ENCODE measurements around the gene SDC4. TPM values are rescaled to one million over a fixed set of nuclear protein-coding genes. Genes with fewer than 3 reads are reported as not detected.

Gene SDC4
- polyA plus RNA-seq (2012; ENCODE audit: insufficient read depth, insufficient read length): 3.6 TPM

GRCh38 chr20:45347936-45348778 is at the start of gene SDC4:
TSS of gene SDC4 (minus strand) at chr20:45348424. CDS start at chr20:45348384, 40 bp downstream.
- no peak within 1 kb of the TSS for H3K4me3 ChIP-seq (ENCODE audit: low read length)
- DNase-seq (ENCODE audit: low read depth, low spot score): no peak

- no peak overlapping the region for H3K4me3 ChIP-seq (ENCODE audit: low read length)
Observed at GRCh38 chr20:45395114-45395415, 46.8 kb upstream of the SDC4 start.

GRCh38 chr20:45394221-45395113 is 46.2 kb upstream of the SDC4 start:
- no peak overlapping the region for H3K4me3 ChIP-seq (ENCODE audit: low read length)
- no peak for DNase-seq (ENCODE audit: low read depth, low spot score)

More at GRCh38 chr20:45395114-45395415, 46.8 kb upstream of the SDC4 start:
- no peak for DNase-seq (ENCODE audit: low read depth, low spot score)

GRCh38 chr20:45392733-45393132 is 44.5 kb upstream of the SDC4 start:
- no peak for DNase-seq (ENCODE audit: low read depth, low spot score)
- H3K4me3 ChIP-seq (ENCODE audit: low read length): no peak overlapping the region

- no peak for DNase-seq (ENCODE audit: low read depth, low spot score)
- no peak overlapping the region for H3K4me3 ChIP-seq (ENCODE audit: low read length)
Observed at GRCh38 chr20:45391559-45391958, 43.3 kb upstream of the SDC4 start.

- no peak overlapping the region for H3K4me3 ChIP-seq (ENCODE audit: low read length)
- DNase-seq (ENCODE audit: low read depth, low spot score): no peak
Observed at GRCh38 chr20:45390931-45391330, 42.7 kb upstream of the SDC4 start.

- no peak for DNase-seq (ENCODE audit: low read depth, low spot score)
- H3K4me3 ChIP-seq (ENCODE audit: low read length): no peak overlapping the region
Observed at GRCh38 chr20:45387274-45387673, 39.0 kb upstream of the SDC4 start.

GRCh38 chr20:45378191-45378590 is 30.0 kb upstream of the SDC4 start, which contains the start of gene TP53TG5:
TSS of gene TP53TG5 (minus strand) at chr20:45378325. CDS start at chr20:45378236, 89 bp downstream.
- H3K4me3 ChIP-seq (ENCODE audit: low read length): no peak within 1 kb of the TSS
- DNase-seq (ENCODE audit: low read depth, low spot score): peak; percentile 8

GRCh38 chr20:45377269-45377668 is 29.0 kb upstream of the SDC4 start:
- no peak for DNase-seq (ENCODE audit: low read depth, low spot score)
- H3K4me3 ChIP-seq (ENCODE audit: low read length): no peak overlapping the region

- DNase-seq (ENCODE audit: low read depth, low spot score): no peak
- no peak overlapping the region for H3K4me3 ChIP-seq (ENCODE audit: low read length)
Observed at GRCh38 chr20:45374966-45375365, 26.7 kb upstream of the SDC4 start.

GRCh38 chr20:45374101-45374467 is 25.9 kb upstream of the SDC4 start:
- peak overlapping the region; percentile 53 for H3K4me3 ChIP-seq (ENCODE audit: low read length)
- no peak for DNase-seq (ENCODE audit: low read depth, low spot score)

GRCh38 chr20:45373353-45374100 is 25.3 kb upstream of the SDC4 start:
- peak overlapping the region; percentile 53 for H3K4me3 ChIP-seq (ENCODE audit: low read length)
- DNase-seq (ENCODE audit: low read depth, low spot score): peak; percentile 77

- H3K4me3 ChIP-seq (ENCODE audit: low read length): no peak overlapping the region
- no peak for DNase-seq (ENCODE audit: low read depth, low spot score)
Observed at GRCh38 chr20:45372646-45373352, 24.6 kb upstream of the SDC4 start.

- no peak for DNase-seq (ENCODE audit: low read depth, low spot score)
- H3K4me3 ChIP-seq (ENCODE audit: low read length): no peak overlapping the region
Observed at GRCh38 chr20:45372241-45372640, 24.0 kb upstream of the SDC4 start.

- H3K4me3 ChIP-seq (ENCODE audit: low read length): no peak overlapping the region
- no peak for DNase-seq (ENCODE audit: low read depth, low spot score)
Observed at GRCh38 chr20:45370571-45371160, 22.4 kb upstream of the SDC4 start.

GRCh38 chr20:45368221-45368980 is 20.2 kb upstream of the SDC4 start:
- DNase-seq (ENCODE audit: low read depth, low spot score): peak; percentile 91
- H3K4me3 ChIP-seq (ENCODE audit: low read length): no peak overlapping the region

- no peak overlapping the region for H3K4me3 ChIP-seq (ENCODE audit: low read length)
- no peak for DNase-seq (ENCODE audit: low read depth, low spot score)
Observed at GRCh38 chr20:45367126-45367525, 18.9 kb upstream of the SDC4 start.

GRCh38 chr20:45366631-45367030 is 18.4 kb upstream of the SDC4 start:
- H3K4me3 ChIP-seq (ENCODE audit: low read length): no peak overlapping the region

More at GRCh38 chr20:45366631-45367030, 18.4 kb upstream of the SDC4 start:
- no peak for DNase-seq (ENCODE audit: low read depth, low spot score)

Data from Jurkat, Clone E6-1 (cell line).